Endometrium (tissue), 2 donors: ENCODE results near the gene RNLS.

Source experiments
- FAIRE-seq: peaks from 2 replicates; lab custom pipeline; 2012; peaks lifted over from hg19 to GRCh38; lab: Jason Lieb, UNC
- donor health status: control.
- donor health status: control.

The RNLS gene

GRCh38 chr10:88474884-88475844, 108.0 kb downstream of the RNLS start:
- no peak for FAIRE-seq

- peak; percentile 18 for FAIRE-seq
These were observed 108.9 kb downstream of the RNLS start for GRCh38 chr10:88473989-88474883.

GRCh38 chr10:88472540-88472939, 110.6 kb downstream of the RNLS start:
- no peak for FAIRE-seq

DNA sequence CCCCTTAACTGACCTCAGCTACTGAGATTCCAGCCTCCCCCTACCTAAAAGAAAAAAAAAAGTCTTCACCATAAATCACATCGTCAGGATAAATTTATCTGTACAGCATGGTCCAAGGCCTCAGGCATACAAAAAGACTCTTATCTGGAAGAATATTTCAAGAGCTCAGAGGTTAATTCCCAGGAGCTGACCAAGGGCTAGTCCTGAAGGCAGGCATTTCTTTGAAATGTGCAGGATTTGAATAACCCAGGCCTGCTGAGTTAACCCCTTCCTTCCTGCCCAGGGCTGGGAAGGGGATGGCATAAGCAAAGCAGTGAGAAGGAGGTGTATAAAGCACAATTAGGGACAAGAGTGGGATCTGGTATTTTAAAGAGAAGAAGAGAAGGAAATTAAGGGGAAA, 111.2 kb downstream of the RNLS start:
- no peak for FAIRE-seq

- no peak for FAIRE-seq
These were observed 115.2 kb downstream of the RNLS start for GRCh38 chr10:88467835-88468485.

DNA sequence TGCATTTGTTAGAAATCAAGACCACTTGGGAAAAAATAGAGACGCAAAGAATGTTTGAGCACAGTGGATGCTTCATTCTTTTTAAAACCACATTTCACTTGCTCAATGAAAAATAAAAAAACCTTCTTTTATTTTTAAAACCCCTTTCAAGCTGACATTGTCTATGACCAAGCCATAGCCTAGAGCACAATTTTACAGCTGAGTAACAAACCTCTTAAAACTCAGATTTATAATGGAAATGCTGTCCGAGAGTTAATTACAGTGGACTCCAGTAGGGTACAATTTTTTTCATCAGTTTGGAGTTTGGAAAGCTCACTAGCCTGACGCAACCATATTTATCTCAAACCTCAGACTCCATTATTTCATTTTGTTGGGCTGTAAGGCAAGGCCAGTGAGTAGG, 116.3 kb downstream of the RNLS start:
- FAIRE-seq: peak; percentile 61

- FAIRE-seq: no peak
These were observed 117.4 kb downstream of the RNLS start for GRCh38 chr10:88465765-88466164.

GRCh38 chr10:88463811-88464210, 119.3 kb downstream of the RNLS start:
- FAIRE-seq: no peak

DNA sequence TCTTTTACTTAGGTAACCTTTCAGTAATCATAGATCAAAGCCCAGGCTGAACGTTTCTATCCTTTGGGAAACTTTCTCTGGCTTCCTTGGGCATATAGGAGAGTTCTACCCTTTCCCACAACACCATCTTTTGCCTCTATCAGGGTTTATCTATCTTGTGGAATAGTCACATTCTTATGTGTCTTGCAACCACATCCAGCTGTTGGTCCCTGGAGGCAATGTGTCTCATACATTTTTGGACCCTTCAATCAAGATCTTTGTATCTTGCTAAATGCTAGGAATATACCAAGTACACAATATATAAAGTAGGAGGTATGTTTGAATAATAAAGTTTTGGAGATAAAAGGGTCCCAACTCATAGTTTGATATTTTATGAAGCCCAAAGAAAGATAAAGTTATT, 121.7 kb downstream of the RNLS start:
- no peak for FAIRE-seq

DNA sequence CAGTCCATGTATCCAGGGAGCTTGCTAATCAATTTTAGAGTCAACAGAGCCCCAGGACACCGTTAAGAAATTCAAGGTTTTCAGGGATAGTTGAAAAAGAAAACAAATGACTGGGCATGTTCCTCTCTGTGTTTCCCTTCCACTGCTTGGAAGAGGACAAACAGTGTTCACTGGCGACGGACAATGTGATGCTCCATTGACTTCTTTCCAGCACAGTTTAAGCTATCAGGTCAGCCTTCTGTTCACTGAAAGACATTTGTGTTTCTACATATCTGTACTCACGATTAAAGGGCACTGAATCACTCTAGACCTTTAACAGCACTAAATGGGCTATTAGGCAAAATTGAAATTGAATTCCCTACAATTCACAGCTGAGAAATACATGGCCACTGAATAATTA, 123.6 kb downstream of the RNLS start:
- FAIRE-seq: no peak

DNA sequence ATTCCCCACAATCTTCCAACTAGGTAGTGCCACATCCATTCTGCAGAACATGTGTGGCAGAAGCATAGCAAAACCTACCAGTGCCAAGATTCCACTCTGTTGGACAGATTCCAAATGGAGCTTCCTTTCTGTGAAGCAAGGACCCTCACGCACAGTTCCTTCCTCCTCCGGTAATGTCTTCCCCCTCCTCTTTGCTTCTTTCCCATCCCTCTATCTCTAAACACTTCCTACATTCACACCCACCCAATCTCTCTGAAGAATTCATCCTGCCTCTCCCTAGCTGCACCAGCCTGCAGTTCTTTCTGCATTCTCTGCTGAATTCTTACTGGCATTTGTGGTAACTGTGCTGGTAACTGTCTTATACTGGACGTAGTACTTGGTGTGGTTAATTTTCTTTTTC, 124.9 kb downstream of the RNLS start:
- no peak for FAIRE-seq

- FAIRE-seq: no peak
These were observed 125.5 kb downstream of the RNLS start for GRCh38 chr10:88457660-88458059.

GRCh38 chr10:88456730-88457129, 126.4 kb downstream of the RNLS start:
- peak; percentile 33 for FAIRE-seq

- peak; percentile 99 for FAIRE-seq
These were observed 127.3 kb downstream of the RNLS start for GRCh38 chr10:88455831-88456230.

DNA sequence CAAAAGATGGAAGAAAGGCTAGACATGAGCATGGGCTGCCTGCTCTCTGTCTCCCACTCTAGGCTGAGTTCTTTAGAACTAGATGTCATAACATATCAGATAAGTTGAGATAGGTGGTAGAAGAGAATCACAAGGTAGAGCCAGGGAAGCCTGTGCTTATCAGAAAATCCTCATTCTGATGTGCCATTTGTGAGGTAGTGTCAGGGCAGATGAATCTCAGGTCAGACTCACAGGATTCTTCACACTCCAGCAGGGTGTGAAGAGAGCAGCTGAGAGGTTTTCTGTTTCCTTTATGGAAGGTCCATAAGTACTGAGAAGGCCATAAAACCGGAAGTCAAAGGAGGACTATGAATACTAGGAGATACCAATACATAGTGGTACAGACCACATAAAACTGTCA, 132.9 kb downstream of the RNLS start:
- FAIRE-seq: no peak

DNA sequence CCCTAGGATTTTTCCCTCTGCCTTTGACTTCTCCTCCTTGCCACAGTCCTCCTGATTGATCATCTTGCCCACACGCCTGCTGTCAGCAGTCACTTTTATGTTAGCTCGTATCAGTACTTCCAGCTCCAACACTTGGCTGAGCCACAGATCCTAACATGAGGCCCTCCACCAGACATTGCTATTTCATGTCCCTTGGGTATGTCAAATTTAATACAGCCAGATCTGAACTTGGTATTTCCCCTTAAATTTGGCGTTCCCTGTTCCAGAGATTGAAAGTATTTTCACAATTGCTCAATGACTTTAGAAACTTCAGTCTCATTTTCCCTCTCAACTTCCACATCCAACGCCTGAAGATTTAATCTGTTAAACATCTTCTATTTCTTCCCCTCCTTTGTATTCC, 140.4 kb downstream of the RNLS start:
- FAIRE-seq: no peak

DNA sequence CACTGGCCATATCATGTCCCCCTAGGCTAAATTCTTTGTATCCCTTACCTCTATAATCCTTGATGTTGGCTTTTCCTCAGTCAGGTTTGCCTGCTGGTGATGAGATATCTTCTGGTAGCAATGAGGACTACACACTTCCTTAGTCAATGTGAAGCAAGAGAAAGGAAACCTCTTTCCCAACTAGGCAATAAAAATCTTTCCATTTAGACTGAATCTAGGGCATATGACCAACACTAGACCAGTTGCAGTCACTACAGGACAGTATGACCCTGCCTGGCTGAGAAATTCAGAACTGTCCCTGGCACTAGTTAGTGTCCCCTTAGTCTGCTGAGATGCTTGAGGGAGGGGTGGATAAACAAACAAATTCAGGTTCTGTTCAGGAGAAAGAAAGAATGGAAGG, 142.6 kb downstream of the RNLS start:
- no peak for FAIRE-seq

DNA sequence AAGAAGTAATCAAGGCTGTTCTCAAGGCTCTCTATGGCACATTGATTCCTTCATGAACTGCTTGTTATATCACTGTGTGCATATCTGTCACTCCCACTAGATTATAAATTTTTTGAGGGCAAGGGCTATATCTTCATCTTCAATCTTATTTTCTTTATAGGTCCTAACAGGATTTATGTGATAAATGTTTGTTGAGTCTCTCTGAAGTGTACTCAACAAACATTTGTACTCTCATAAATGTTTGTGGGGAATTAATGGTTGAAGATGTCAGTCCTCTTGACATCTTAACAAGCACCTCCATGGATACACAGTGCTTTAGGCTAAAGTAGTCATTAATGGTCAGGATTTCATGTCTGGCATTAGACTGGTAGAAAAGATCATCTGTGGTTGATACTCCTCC, 143.2 kb downstream of the RNLS start:
- no peak for FAIRE-seq

GRCh38 chr10:88437411-88437810, 145.7 kb downstream of the RNLS start:
- FAIRE-seq: no peak

DNA sequence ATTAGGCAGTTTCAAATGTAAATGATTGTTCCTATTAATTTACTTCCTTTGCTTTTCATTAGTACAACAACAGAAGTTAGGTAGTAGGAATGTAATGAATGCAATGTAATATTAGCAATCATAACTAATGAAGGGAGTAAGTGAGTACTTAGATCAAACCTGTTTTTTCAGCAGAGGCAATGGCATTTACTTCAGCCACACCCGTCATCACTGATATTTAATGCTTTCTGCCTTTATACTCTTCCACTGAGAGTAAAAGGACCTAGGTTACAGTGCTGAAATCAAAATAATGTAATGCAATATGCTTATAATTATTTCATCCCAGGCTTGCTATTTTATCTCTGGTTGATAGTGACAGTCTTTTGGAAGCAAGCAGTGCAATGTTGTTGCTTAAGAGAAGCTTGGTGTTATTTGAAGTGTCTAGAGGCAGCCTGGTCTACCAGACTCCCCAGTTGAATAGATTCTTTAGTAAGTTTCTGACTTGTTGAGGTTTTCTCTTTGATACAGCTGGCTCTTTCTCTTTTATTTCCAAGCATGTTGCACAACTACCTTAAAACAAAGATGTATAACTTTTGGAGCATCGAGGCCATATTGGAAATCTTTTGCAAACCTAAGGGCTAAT, 149.4 kb downstream of the RNLS start:
- no peak for FAIRE-seq

DNA sequence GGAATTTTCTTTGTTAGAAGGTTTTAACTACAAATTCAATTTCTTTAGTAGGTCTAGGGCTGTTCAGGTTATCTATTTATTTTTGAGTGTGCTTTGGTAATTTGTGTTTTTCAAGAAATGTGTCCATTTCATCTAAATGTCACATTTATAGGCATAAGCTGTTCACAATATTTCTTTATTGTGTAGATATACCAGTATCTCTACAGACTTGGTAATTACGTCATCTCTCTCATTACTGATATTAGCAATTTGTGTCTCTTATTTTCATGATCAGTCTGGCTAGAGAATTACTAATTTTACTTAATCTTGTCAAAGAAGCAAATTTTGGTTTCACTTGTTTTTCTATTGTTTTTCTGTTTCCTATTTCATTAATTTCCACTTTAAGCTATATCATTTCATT, 152.0 kb downstream of the RNLS start:
- FAIRE-seq: no peak

GRCh38 chr10:88428976-88429375, 154.1 kb downstream of the RNLS start:
- FAIRE-seq: no peak
